HEK293 (cell line): ENCODE data around the gene S1PR1.

ENCODE experiments used
- ZNF16 ChIP-seq: fragments of 450-650 bp; formaldehyde crosslinking; IDR thresholded peaks from 2 replicates; pipeline ENCODE4 v1.5.1; 2016; ENCODE audit warnings: low read depth, missing biosample characterization, missing genetic modification characterization
- ZNF843 ChIP-seq: fragments of 450-650 bp; formaldehyde crosslinking; IDR thresholded peaks from 2 replicates; pipeline ENCODE4 v1.5.1; 2016; ENCODE audit warnings: missing biosample characterization, missing genetic modification characterization
- TF ChIP-seq, protein P1 (sequence below): fragments of 450-650 bp; formaldehyde crosslinking; IDR thresholded peaks from 2 replicates; pipeline ENCODE4 v1.5.1; 2016; ENCODE audit warnings: missing biosample characterization, missing genetic modification characterization, low read depth

DNA sequence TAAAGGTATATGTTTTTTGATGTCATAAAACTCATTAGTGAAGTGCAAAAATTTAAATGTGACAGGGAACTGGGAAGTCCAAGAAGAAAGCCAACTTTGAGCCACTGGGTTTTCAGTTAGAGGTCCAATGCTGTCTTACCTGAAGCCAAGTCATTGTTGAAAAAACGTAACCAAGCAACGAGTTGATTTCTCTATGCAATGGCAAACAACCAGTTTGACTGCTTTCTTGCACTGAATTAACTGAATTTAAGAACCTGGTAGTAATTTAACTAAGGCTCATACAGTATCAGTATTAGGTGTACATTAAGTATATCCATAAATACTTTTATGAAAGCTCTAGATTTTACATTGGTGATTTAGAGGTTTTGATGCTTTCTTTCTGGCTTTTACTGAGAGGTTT is 20.2 kb upstream of the S1PR1 start:
- TF ChIP-seq, protein P1, sequence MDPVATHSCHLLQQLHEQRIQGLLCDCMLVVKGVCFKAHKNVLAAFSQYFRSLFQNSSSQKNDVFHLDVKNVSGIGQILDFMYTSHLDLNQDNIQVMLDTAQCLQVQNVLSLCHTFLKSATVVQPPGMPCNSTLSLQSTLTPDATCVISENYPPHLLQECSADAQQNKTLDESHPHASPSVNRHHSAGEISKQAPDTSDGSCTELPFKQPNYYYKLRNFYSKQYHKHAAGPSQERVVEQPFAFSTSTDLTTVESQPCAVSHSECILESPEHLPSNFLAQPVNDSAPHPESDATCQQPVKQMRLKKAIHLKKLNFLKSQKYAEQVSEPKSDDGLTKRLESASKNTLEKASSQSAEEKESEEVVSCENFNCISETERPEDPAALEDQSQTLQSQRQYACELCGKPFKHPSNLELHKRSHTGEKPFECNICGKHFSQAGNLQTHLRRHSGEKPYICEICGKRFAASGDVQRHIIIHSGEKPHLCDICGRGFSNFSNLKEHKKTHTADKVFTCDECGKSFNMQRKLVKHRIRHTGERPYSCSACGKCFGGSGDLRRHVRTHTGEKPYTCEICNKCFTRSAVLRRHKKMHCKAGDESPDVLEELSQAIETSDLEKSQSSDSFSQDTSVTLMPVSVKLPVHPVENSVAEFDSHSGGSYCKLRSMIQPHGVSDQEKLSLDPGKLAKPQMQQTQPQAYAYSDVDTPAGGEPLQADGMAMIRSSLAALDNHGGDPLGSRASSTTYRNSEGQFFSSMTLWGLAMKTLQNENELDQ (tag by site-specific recombination), result no peak
- TF ChIP-seq ZNF16 (tag by site-specific recombination) (no peak), ZNF843 (tag by site-specific recombination) (no peak)
